Left lung (tissue), 10 donors: Measurements from ENCODE around the gene ZNF577. TPM values are rescaled to one million over a fixed set of nuclear protein-coding genes. Genes with fewer than 3 reads are reported as not detected.

ENCODE experiments used
- ATAC-seq: fragments of 200-7000 bp; cut with Tn5 transposase; one replicate; pipeline ENCODE4 v1.9.1; 2020; ENCODE audit warnings: moderate library complexity
- DNase-seq, 4 donors: peaks; one replicate each; pipeline ENCODE4 v3.0.0-alpha.2; 2013 to 2020
- H3K27ac ChIP-seq, 2 donors: fragments of 200-600 bp; sonication (generic) in 1 of 2; one replicate each; pipeline versions ENCODE4 v1.5.0 to v1.8.0; 2020 to 2021
- H3K27me3 ChIP-seq, 2 donors: fragments of 200-600 bp; sonication (generic) in 1 of 2; one replicate each; pipeline versions ENCODE4 v1.5.0 to v1.8.0; 2020 to 2021
- H3K36me3 ChIP-seq, 2 donors: fragments of 200-600 bp; sonication (generic) in 1 of 2; one replicate each; pipeline versions ENCODE4 v1.5.0 to v1.8.0; 2020 to 2021
- H3K4me1 ChIP-seq, 2 donors: fragments of 200-600 bp; one replicate each; pipeline ENCODE4 v1.8.0; 2021
- H3K4me3 ChIP-seq, 2 donors: fragments of 200-600 bp; sonication (generic) in 1 of 2; one replicate each; pipeline versions ENCODE4 v1.5.0 to v1.8.0; 2020 to 2021; ENCODE audit warnings: mild to moderate bottlenecking in 1 of 2
- H3K9me3 ChIP-seq, 2 donors: fragments of 200-600 bp; sonication (generic) in 1 of 2; one replicate each; pipeline versions ENCODE4 v1.5.0 to v1.8.0; 2020 to 2021
- CTCF ChIP-seq, 2 donors: fragments of 200-600 bp; sonication (generic) in 1 of 2; IDR thresholded peaks; one replicate each; pipeline versions ENCODE4 v1.5.0 to v1.8.0; 2021; ENCODE audit warnings: antibody characterized with exemption in 2 of 2
- intact Hi-C, 2 donors: fragments of 100-400 bp; cut with DNase I; formaldehyde crosslinking; loops; one replicate each; pipeline versions ENCODE4 v1.11.2 to v1.14.2; 2022
- polyA plus RNA-seq, 6 donors: library from polyadenylated mRNA; unstranded; fragments of 120-200 nt; gene quantifications; one replicate each; pipeline ENCODE4 v1.2.1, GENCODE V29; 2013; ENCODE audit not compliant: insufficient read length in 6 of 6
- total RNA-seq, 2 donors: library from RNA; stranded (reverse); fragmentation: NEBNext Ultra II Directional; extraction: Animal tissue kit (Norgen Biotek cat#: 25700); gene quantifications; one replicate each; pipeline ENCODE4 v1.2.1, GENCODE V29; 2021
- donor health status: DM: no; HTN: yes; CAD: no.
- donor health status: DM: no; HTN: no; CAD: no.

Gene ZNF577
- total and polyA plus RNA-seq, 8 donors, result 8.5 to 50.9 (median 43.2) TPM

GRCh38 chr19:51926784-51927741 lies 39.3 kb upstream of the ZNF577 start, which contains the start of gene ZNF613:
ZNF613 (plus strand) TSS chr19:51927472; CDS start chr19:51936221, 8,749 bp downstream.
- peak within 1 kb of the TSS; percentile 75 to 83 for H3K4me3 ChIP-seq
- H3K4me1 ChIP-seq, result peaks cover 0 to 8% of the 10 kb centered on the region in 2 donors
- peaks cover 0 to 27% of the 10 kb centered on the region in 2 donors for H3K36me3 ChIP-seq
- intact Hi-C loops, result no loop called here
- H3K27me3 ChIP-seq, result no peaks in the 10 kb centered on the region
- TF ChIP-seq CTCF (IDR thresholded peaks at IDR 0.05), result no peak
- peaks cover 0 to 64% of the 10 kb centered on the region in 2 donors for H3K9me3 ChIP-seq
- peak; percentile 97 for ATAC-seq
- peak; percentile 92 to 94 (median 92) for DNase-seq
- H3K27ac ChIP-seq, result peak within 1 kb of the TSS; percentile 88 to 95

- H3K27me3 ChIP-seq, result no peaks in the 10 kb centered on the region
- H3K36me3 ChIP-seq, result peaks cover 0 to 21% of the 10 kb centered on the region in 2 donors
- intact Hi-C loops, result no loop called here
- peak overlapping the region; percentile 75 to 83 for H3K4me3 ChIP-seq
- no peak for TF ChIP-seq CTCF (IDR thresholded peaks at IDR 0.05)
- H3K4me1 ChIP-seq, result peaks cover 0 to 8% of the 10 kb centered on the region in 2 donors
- ATAC-seq (no peak), DNase-seq (peak in 1 of 4 donors; percentile 58)
- peak overlapping the region; percentile 88 to 95 for H3K27ac ChIP-seq
- peaks cover 0 to 64% of the 10 kb centered on the region in 2 donors for H3K9me3 ChIP-seq
These were observed 38.7 kb upstream of the ZNF577 start for GRCh38 chr19:51926426-51926783.

- H3K36me3 ChIP-seq, result no peaks in the 10 kb centered on the region
- H3K27me3 ChIP-seq, result no peaks in the 10 kb centered on the region
- no peak overlapping the region for H3K27ac ChIP-seq
- no peak overlapping the region for H3K4me3 ChIP-seq
- H3K4me1 ChIP-seq, result no peaks in the 10 kb centered on the region
- TF ChIP-seq CTCF (IDR thresholded peaks at IDR 0.05), result no peak
- intact Hi-C loops, result no loop called here
- DNase-seq, result no peak
- no peak for ATAC-seq
- H3K9me3 ChIP-seq, result peaks cover 0 to 92% of the 10 kb centered on the region in 2 donors
These were observed 34.2 kb upstream of the ZNF577 start for GRCh38 chr19:51921949-51922348.

- Histone ChIP-seq H3K4me3 (no peak overlapping the region), H3K27ac (no peak overlapping the region), H3K9me3 (peaks cover 0 to 98% of the 10 kb centered on the region in 2 donors), H3K27me3 (no peaks in the 10 kb centered on the region), H3K36me3 (no peaks in the 10 kb centered on the region), H3K4me1 (no peaks in the 10 kb centered on the region)
- ATAC-seq, result no peak
- DNase-seq, result no peak
- intact Hi-C loops, result no loop called here
- TF ChIP-seq CTCF (IDR thresholded peaks at IDR 0.05), result no peak
These were observed 31.9 kb upstream of the ZNF577 start for GRCh38 chr19:51919606-51920005.

- DNase-seq, result no peak
- TF ChIP-seq CTCF (IDR thresholded peaks at IDR 0.05), result no peak
- Histone ChIP-seq H3K27ac (no peak overlapping the region), H3K27me3 (no peaks in the 10 kb centered on the region), H3K36me3 (no peaks in the 10 kb centered on the region), H3K9me3 (peaks cover 0 to 99% of the 10 kb centered on the region in 2 donors), H3K4me3 (no peak overlapping the region), H3K4me1 (no peaks in the 10 kb centered on the region)
- no peak for ATAC-seq
- intact Hi-C loops, result no loop called here
These were observed 28.4 kb upstream of the ZNF577 start for GRCh38 chr19:51916167-51916566.
